Nephron progenitor cell (in vitro differentiated cells): ENCODE results near the gene ARMC6.
A peak's percentile ranks its signal among the peaks of the same experiment; 100 is the strongest.

Experiments used
- DNase-seq: peaks from one replicate; pipeline ENCODE4 v3.0.0; 2021
- H3K27ac Mint-ChIP-seq: 2 replicates; pipeline ENCODE4 v1.8.0; 2021; ENCODE audit warnings: mild to moderate bottlenecking, moderate library complexity, mixed read lengths
- H3K27me3 Mint-ChIP-seq: 2 replicates; pipeline ENCODE4 v1.8.0; 2021; ENCODE audit warnings: mild to moderate bottlenecking, low read depth, mixed read lengths; ENCODE audit not compliant: poor library complexity
- H3K36me3 Mint-ChIP-seq: 2 replicates; pipeline ENCODE4 v1.8.0; 2021; ENCODE audit warnings: low read depth, mixed read lengths
- H3K4me1 Mint-ChIP-seq: 2 replicates; pipeline ENCODE4 v1.8.0; 2021; ENCODE audit warnings: mixed read lengths
- H3K4me3 Mint-ChIP-seq: 2 replicates; pipeline ENCODE4 v1.8.0; 2021; ENCODE audit warnings: mild to moderate bottlenecking, moderate library complexity, mixed read lengths
- H3K9me3 Mint-ChIP-seq: 2 replicates; pipeline ENCODE4 v1.8.0; 2021; ENCODE audit warnings: mild to moderate bottlenecking, moderate library complexity, mixed read lengths
- TF ChIP-seq, protein P1 (sequence below): fragments of 200-600 bp; sonication (generic); IDR thresholded peaks from 2 replicates; pipeline ENCODE4 v1.5.0; 2021; ENCODE audit warnings: antibody characterized with exemption

The ARMC6 gene

GRCh38 chr19:19056636-19057275 lies 23.4 kb downstream of the ARMC6 start:
- no peak overlapping the region for H3K4me3 Mint-ChIP-seq
- TF ChIP-seq, protein P1, sequence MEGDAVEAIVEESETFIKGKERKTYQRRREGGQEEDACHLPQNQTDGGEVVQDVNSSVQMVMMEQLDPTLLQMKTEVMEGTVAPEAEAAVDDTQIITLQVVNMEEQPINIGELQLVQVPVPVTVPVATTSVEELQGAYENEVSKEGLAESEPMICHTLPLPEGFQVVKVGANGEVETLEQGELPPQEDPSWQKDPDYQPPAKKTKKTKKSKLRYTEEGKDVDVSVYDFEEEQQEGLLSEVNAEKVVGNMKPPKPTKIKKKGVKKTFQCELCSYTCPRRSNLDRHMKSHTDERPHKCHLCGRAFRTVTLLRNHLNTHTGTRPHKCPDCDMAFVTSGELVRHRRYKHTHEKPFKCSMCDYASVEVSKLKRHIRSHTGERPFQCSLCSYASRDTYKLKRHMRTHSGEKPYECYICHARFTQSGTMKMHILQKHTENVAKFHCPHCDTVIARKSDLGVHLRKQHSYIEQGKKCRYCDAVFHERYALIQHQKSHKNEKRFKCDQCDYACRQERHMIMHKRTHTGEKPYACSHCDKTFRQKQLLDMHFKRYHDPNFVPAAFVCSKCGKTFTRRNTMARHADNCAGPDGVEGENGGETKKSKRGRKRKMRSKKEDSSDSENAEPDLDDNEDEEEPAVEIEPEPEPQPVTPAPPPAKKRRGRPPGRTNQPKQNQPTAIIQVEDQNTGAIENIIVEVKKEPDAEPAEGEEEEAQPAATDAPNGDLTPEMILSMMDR: no peak
- no peak for DNase-seq
- no peaks in the 10 kb centered on the region for H3K27me3 Mint-ChIP-seq
- peaks cover 13% of the 10 kb centered on the region for H3K36me3 Mint-ChIP-seq
- H3K4me1 Mint-ChIP-seq: peaks cover 30% of the 10 kb centered on the region
- H3K9me3 Mint-ChIP-seq: no peaks in the 10 kb centered on the region
- no peak overlapping the region for H3K27ac Mint-ChIP-seq

DNA sequence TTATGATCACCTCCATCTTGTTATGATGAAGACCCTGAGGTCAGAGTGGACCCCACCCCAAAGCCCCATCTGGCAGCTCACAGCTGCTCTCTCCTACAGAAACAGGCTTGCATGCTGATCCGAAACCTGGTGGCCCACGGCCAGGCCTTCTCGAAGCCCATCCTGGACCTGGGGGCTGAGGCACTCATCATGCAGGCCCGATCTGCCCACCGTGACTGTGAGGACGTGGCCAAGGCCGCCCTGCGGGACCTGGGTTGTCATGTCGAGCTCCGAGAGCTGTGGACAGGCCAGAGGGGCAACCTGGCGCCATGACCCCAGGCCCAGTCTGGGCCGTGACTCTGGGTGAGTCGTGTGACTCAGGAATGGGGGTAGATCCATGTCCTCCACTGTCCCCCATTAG lies 23.9 kb downstream of the ARMC6 start:
- H3K4me1 Mint-ChIP-seq: peaks cover 35% of the 10 kb centered on the region
- TF ChIP-seq, protein P1: no peak
- no peak for DNase-seq
- no peak overlapping the region for H3K4me3 Mint-ChIP-seq
- H3K27ac Mint-ChIP-seq: no peak overlapping the region
- no peaks in the 10 kb centered on the region for H3K27me3 Mint-ChIP-seq
- H3K36me3 Mint-ChIP-seq: peaks cover 13% of the 10 kb centered on the region
- H3K9me3 Mint-ChIP-seq: no peaks in the 10 kb centered on the region

DNA sequence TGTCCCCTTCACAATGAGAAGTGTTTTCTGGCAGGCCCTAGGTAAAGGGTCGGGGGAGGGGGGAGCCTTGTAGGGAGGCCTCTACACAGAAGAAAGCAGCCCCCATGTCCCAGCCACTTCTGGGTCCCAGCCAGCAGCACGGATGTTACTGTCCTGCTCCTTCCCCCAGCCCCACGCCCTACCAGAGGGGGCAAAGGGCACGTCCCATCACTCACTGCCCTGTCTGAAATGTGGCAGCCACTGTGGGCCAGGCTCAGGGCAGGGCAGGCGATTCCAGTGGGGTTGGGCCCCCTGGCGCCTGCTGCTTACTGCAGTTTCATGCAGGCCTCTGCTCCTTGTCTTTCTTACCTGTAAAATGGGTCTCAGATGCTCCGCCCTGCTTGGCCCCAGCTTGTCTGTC lies 24.3 kb downstream of the ARMC6 start:
- Mint-ChIP-seq H3K27me3 (no peaks in the 10 kb centered on the region), H3K36me3 (peaks cover 11% of the 10 kb centered on the region), H3K4me3 (no peak overlapping the region), H3K9me3 (no peaks in the 10 kb centered on the region), H3K4me1 (peaks cover 40% of the 10 kb centered on the region), H3K27ac (no peak overlapping the region)
- DNase-seq: no peak
- TF ChIP-seq, protein P1: no peak

DNA sequence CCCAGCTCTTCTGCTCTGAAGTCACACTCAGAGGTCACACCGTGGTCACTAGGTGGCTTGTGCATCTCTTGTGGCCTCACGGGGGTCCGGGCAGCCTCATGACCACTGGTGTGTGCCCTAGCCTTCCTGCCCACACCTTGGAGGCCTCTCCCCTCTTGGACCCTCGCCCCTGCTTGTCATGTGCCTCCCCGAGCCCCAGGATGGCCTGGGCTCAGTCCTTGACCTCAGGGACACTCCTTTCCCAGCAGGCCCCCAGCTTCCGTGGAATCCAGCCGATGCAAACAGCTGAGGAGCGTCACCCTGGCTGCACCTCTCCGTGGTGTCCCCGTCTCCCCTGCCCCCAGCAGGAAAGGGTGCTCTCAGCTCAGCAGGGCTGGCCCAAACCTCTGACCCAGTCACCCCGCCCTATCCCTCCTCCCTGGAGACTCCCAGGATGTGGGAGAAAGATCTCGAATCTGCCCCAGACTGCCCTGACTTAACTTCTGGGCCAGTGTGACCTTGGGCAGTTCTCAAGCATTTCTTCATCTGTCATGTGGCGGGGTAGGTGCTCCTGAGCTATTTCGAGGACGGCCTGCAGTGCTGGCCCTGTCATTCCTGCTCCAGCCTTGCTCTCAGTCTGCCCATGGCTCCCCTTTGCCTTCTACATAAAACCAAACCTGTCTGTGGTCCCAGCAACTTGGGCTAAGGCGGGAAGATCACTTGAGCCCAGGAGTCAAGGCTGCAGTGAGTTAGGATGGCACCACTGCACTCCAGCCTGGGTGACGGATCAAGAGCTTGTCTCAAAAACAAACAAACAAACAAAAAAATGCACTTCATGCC lies 25.8 kb downstream of the ARMC6 start:
- peak overlapping the region; percentile 94 for H3K27ac Mint-ChIP-seq
- peaks cover 50% of the 10 kb centered on the region for H3K4me1 Mint-ChIP-seq
- TF ChIP-seq, protein P1: no peak
- DNase-seq: no peak
- no peak overlapping the region for H3K4me3 Mint-ChIP-seq
- peaks cover 8% of the 10 kb centered on the region for H3K36me3 Mint-ChIP-seq
- peaks cover 3% of the 10 kb centered on the region for H3K27me3 Mint-ChIP-seq
- H3K9me3 Mint-ChIP-seq: no peaks in the 10 kb centered on the region

DNA sequence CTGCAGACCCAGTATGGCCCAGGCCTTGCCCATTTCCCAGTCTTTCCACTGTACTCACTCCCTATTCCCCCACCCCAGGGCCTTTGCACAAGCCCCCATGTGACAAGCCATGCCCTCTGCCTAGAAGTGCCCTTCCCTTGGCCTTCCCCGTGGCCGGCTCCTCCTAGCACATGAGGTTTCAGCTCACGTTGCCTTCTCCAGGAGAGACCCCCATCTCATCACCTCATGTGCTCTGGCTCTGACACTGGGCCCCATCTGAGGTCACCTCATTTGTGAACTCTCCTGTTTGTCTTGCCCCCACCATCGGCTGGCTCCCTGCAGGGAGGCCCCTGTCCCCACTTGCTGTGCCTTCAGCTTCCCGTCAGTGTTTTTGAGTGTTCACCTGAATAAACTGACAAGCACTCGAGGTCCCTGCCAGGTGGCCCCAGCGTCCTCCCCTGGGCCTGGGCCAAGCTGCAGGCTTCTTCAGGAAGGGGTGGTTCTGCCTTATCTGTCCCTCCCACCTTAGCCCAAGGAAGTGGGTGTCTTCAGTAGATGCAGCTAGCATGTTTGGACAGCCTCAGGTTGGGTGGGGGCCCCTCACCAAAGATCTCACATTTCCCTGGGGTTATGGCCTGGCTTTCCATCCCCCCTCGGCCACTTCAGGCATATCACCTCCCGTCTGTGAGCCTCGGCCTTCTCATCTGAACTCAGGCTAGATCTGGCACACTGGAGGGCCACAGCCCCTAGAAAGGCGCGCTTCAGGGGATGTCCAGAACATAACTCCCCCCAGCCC lies 26.6 kb downstream of the ARMC6 start:
- Mint-ChIP-seq H3K9me3 (no peaks in the 10 kb centered on the region), H3K27me3 (peaks cover 11% of the 10 kb centered on the region), H3K36me3 (peaks cover 8% of the 10 kb centered on the region), H3K4me3 (no peak overlapping the region), H3K27ac (peak overlapping the region; percentile 94), H3K4me1 (peaks cover 58% of the 10 kb centered on the region)
- TF ChIP-seq, protein P1: no peak
- no peak for DNase-seq
